ENCODE data around the gene AIG1.
"Not testable (repeated sequence)": the region's sequence is repeated elsewhere in the genome, so short reads cannot be mapped to it uniquely, and the experiment has no call there.

AIG1 gene

GRCh38 chr6:143241911-143242310, 181.2 kb downstream of the AIG1 start:
- H3K4me3 ChIP-seq (ENCODE audit: low read length), result no peak overlapping the region
- no peaks in the 10 kb centered on the region for H3K4me1 ChIP-seq (ENCODE audit: control insufficient read depth, insufficient read depth, low read length)
- H3K27ac ChIP-seq (ENCODE audit: low read depth, low read length), result no peak overlapping the region
- H3K27me3 ChIP-seq (ENCODE audit: control insufficient read depth, insufficient read depth, low read length), result no peaks in the 10 kb centered on the region
- no peak overlapping the region for H3K9ac ChIP-seq (ENCODE audit: low read length)
- no peaks in the 10 kb centered on the region for H3K36me3 ChIP-seq (ENCODE audit: control insufficient read depth, insufficient read depth, low read length)

GRCh38 chr6:143243786-143244185, 183.1 kb downstream of the AIG1 start:
- H3K27me3 ChIP-seq (ENCODE audit: control insufficient read depth, insufficient read depth, low read length), result no peaks in the 10 kb centered on the region
- H3K4me3 ChIP-seq (ENCODE audit: low read length), result no peak overlapping the region
- no peak overlapping the region for H3K9ac ChIP-seq (ENCODE audit: low read length)
- H3K36me3 ChIP-seq (ENCODE audit: control insufficient read depth, insufficient read depth, low read length), result no peaks in the 10 kb centered on the region
- H3K27ac ChIP-seq (ENCODE audit: low read depth, low read length), result no peak overlapping the region
- no peaks in the 10 kb centered on the region for H3K4me1 ChIP-seq (ENCODE audit: control insufficient read depth, insufficient read depth, low read length)

DNA sequence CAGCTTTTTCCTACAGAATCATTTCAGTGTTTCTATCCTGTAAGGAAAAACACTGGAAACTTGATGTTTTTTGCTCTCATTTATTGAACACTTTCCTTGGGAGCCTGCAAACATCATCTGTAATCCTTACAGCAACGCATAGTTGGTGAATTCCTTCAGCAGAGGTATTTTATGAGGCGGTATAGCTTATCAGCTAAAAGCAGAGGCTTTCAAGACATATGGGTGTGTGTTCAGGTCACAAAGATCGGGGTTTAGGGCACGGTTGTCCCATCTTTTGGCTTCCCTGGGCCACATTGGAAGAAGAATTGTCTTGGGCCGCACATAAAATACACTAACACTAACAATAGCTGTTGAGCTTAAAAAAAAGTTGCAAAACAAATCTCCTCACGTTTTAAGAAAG, 185.0 kb downstream of the AIG1 start:
- Histone ChIP-seq H3K4me3 (ENCODE audit: low read length) (no peak overlapping the region), H3K27ac (ENCODE audit: low read depth, low read length) (no peak overlapping the region), H3K4me1 (ENCODE audit: control insufficient read depth, insufficient read depth, low read length) (no peaks in the 10 kb centered on the region), H3K36me3 (ENCODE audit: control insufficient read depth, insufficient read depth, low read length) (no peaks in the 10 kb centered on the region), H3K27me3 (ENCODE audit: control insufficient read depth, insufficient read depth, low read length) (no peaks in the 10 kb centered on the region), H3K9ac (ENCODE audit: low read length) (no peak overlapping the region)

DNA sequence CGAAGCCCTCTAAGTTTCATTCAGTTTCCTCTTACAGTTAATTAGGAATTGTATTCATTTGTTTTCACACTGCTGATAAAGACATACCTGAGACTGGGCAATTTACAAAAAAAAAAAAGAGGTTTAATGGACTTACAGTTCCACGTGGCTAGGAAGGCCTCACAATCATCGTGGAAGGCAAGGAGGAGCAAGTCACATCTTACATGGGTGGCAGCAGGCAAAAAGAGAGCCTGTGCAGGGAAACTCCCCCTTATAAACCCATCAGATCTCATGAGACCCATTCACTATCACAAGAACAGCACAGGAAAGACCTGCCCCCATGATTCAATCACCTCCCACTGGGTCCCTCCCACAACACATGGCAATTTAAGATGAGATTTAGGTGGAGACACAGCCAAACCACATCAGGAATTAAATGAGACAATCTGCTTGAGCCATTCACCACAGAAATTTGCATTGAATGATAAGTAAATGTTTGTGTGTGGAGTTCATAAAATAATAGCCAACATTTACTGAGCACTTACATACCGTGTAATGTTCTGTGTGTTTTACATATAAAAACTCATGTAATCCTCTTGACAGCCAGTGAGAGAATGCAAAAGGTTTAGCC, 185.6 kb downstream of the AIG1 start:
- H3K4me1 ChIP-seq (ENCODE audit: control insufficient read depth, insufficient read depth, low read length); H3K27me3 ChIP-seq (ENCODE audit: control insufficient read depth, insufficient read depth, low read length); H3K9ac ChIP-seq (ENCODE audit: low read length); H3K27ac ChIP-seq (ENCODE audit: low read depth, low read length); H3K36me3 ChIP-seq (ENCODE audit: control insufficient read depth, insufficient read depth, low read length); H3K4me3 ChIP-seq (ENCODE audit: low read length): not testable (repeated sequence)

DNA sequence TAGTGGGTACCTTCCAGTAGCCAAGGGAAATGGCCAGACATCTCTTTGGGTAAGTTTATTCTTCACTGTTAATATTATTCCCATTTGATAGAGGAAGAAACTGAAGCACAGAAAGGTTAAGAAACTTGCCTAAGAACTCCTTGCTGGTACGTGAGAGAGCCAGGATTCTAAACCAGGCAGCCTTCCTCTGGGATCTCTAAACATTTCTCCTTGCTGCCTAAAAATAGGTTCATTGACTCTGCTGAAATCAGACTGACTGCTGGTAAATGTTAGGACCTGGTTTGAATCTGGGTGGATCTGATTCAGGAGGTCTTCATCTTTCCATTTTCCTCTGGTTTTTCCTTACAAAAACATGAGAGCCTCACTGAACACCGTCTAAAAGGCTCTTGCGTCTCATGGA, 186.9 kb downstream of the AIG1 start:
- Histone ChIP-seq H3K4me3 (ENCODE audit: low read length) (no peak overlapping the region), H3K9ac (ENCODE audit: low read length) (no peak overlapping the region), H3K27ac (ENCODE audit: low read depth, low read length) (no peak overlapping the region), H3K4me1 (ENCODE audit: control insufficient read depth, insufficient read depth, low read length) (no peaks in the 10 kb centered on the region), H3K27me3 (ENCODE audit: control insufficient read depth, insufficient read depth, low read length) (no peaks in the 10 kb centered on the region), H3K36me3 (ENCODE audit: control insufficient read depth, insufficient read depth, low read length) (no peaks in the 10 kb centered on the region)

- Histone ChIP-seq H3K27me3 (ENCODE audit: control insufficient read depth, insufficient read depth, low read length) (no peaks in the 10 kb centered on the region), H3K4me3 (ENCODE audit: low read length) (no peak overlapping the region), H3K36me3 (ENCODE audit: control insufficient read depth, insufficient read depth, low read length) (no peaks in the 10 kb centered on the region), H3K27ac (ENCODE audit: low read depth, low read length) (no peak overlapping the region), H3K4me1 (ENCODE audit: control insufficient read depth, insufficient read depth, low read length) (no peaks in the 10 kb centered on the region), H3K9ac (ENCODE audit: low read length) (no peak overlapping the region)
Observed at GRCh38 chr6:143248359-143248758, 187.7 kb downstream of the AIG1 start.

DNA sequence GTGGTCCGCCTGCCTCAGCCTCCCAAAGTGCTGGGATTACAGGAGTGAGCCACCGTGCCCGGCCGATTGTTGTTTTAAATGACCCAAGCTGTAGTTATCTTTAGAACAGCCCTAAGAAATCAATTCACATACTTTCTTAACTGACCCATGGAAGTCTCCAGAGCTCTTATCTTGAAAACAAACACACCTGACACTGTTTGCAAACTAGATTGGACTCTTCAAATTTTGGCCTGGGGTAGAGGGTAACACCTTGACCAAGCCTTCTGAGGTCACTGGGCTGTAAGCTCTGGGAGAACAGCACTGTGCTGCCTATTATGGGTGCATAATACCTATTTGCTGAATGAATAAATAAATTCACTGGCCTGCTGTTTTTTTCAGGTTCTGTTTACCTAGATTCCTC, 190.6 kb downstream of the AIG1 start:
- Histone ChIP-seq H3K4me1 (ENCODE audit: control insufficient read depth, insufficient read depth, low read length) (no peaks in the 10 kb centered on the region), H3K4me3 (ENCODE audit: low read length) (no peak overlapping the region), H3K36me3 (ENCODE audit: control insufficient read depth, insufficient read depth, low read length) (no peaks in the 10 kb centered on the region), H3K27ac (ENCODE audit: low read depth, low read length) (no peak overlapping the region), H3K9ac (ENCODE audit: low read length) (no peak overlapping the region), H3K27me3 (ENCODE audit: control insufficient read depth, insufficient read depth, low read length) (no peaks in the 10 kb centered on the region)

DNA sequence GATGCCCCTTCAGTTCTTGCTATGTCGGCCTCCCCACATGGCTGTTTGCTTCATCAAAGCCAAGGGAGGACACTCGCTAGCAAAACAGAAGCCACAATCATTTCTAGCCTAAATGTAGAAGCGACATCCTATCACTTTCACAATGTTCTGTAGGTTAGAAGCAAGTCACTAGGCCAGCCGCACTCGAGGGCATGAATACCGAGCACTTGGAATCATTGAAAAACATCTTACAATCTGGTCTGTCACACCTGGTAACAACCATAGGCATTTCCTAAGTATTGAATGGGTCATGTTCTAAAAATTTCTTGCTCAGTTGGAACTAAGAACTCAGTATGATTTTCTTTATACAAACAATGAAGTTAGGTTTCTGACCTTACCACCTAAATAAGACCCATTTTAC, 192.3 kb downstream of the AIG1 start:
- H3K4me1 ChIP-seq (ENCODE audit: control insufficient read depth, insufficient read depth, low read length), result no peaks in the 10 kb centered on the region
- peak overlapping the region; percentile 19 for H3K9ac ChIP-seq (ENCODE audit: low read length)
- no peak overlapping the region for H3K27ac ChIP-seq (ENCODE audit: low read depth, low read length)
- no peaks in the 10 kb centered on the region for H3K36me3 ChIP-seq (ENCODE audit: control insufficient read depth, insufficient read depth, low read length)
- H3K27me3 ChIP-seq (ENCODE audit: control insufficient read depth, insufficient read depth, low read length), result no peaks in the 10 kb centered on the region
- no peak overlapping the region for H3K4me3 ChIP-seq (ENCODE audit: low read length)

DNA sequence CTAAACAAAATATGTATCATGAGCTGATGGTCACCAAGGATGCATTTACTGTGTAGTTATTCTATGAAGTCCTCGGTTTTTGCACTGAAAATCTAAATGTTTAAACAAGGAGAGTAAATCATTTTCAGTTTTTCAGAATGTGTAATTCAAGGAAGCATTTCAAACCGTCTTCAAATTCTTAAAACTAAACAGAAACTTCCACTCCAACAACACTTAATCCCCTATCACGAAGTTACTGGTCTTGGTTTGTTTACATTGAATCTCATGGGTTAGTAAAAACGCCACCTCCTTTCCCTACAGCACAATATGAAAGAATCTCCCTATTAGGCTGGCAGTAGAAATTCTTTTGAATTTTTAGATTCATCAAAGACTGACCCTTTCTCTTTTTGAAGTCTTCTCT, 192.9 kb downstream of the AIG1 start:
- H3K27me3 ChIP-seq (ENCODE audit: control insufficient read depth, insufficient read depth, low read length), result no peaks in the 10 kb centered on the region
- no peak overlapping the region for H3K9ac ChIP-seq (ENCODE audit: low read length)
- H3K4me3 ChIP-seq (ENCODE audit: low read length), result no peak overlapping the region
- no peak overlapping the region for H3K27ac ChIP-seq (ENCODE audit: low read depth, low read length)
- no peaks in the 10 kb centered on the region for H3K4me1 ChIP-seq (ENCODE audit: control insufficient read depth, insufficient read depth, low read length)
- H3K36me3 ChIP-seq (ENCODE audit: control insufficient read depth, insufficient read depth, low read length), result no peaks in the 10 kb centered on the region

- Histone ChIP-seq H3K27me3 (ENCODE audit: control insufficient read depth, insufficient read depth, low read length) (no peaks in the 10 kb centered on the region), H3K36me3 (ENCODE audit: control insufficient read depth, insufficient read depth, low read length) (no peaks in the 10 kb centered on the region), H3K4me1 (ENCODE audit: control insufficient read depth, insufficient read depth, low read length) (no peaks in the 10 kb centered on the region), H3K9ac (ENCODE audit: low read length) (no peak overlapping the region), H3K4me3 (ENCODE audit: low read length) (no peak overlapping the region), H3K27ac (ENCODE audit: low read depth, low read length) (no peak overlapping the region)
Observed at GRCh38 chr6:143258945-143259344, 198.3 kb downstream of the AIG1 start.

DNA sequence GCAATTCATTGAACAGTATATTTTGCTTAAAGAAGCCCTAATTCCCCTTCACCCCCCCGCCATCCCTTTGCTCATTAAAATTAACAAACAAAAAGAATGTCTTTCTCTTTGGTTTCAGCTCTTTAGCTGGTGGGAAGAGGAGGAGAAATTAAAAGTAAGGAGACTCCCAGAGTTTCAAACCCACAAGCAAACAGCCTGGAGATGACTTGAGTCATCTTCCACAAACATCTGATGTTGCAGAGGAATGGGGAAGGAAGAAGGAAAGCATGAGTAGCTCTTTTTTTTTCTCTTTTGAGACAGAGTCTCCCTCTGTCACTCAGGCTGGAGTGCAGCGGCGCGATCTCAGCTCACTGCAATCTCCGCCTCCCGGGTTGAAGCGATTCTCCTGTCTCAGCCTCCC, 200.2 kb downstream of the AIG1 start:
- no peak overlapping the region for H3K9ac ChIP-seq (ENCODE audit: low read length)
- no peaks in the 10 kb centered on the region for H3K36me3 ChIP-seq (ENCODE audit: control insufficient read depth, insufficient read depth, low read length)
- no peak overlapping the region for H3K27ac ChIP-seq (ENCODE audit: low read depth, low read length)
- no peaks in the 10 kb centered on the region for H3K4me1 ChIP-seq (ENCODE audit: control insufficient read depth, insufficient read depth, low read length)
- no peak overlapping the region for H3K4me3 ChIP-seq (ENCODE audit: low read length)
- no peaks in the 10 kb centered on the region for H3K27me3 ChIP-seq (ENCODE audit: control insufficient read depth, insufficient read depth, low read length)

- H3K36me3 ChIP-seq (ENCODE audit: control insufficient read depth, insufficient read depth, low read length), result no peaks in the 10 kb centered on the region
- H3K4me1 ChIP-seq (ENCODE audit: control insufficient read depth, insufficient read depth, low read length), result no peaks in the 10 kb centered on the region
Observed at GRCh38 chr6:143261899-143262436, 201.3 kb downstream of the AIG1 start.

DNA sequence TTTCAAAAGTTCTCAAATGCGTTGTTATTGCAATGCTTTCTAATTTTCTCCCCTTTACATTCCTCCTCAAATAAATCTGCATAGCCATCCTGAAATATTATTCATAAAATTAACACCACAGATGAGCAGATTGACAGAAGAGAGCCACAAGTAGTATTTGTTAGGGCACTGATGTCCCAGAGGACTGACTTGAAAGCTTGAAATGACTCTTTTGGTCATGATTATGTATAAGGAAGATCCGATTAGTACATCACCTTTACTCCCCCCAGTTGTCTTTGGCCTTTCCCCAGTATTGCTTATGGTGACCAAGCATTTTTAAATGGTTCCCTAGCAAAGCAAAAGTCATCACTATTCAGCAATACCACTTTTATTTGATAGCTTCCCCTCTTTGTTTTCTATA, 202.2 kb downstream of the AIG1 start:
- no peaks in the 10 kb centered on the region for H3K4me1 ChIP-seq (ENCODE audit: control insufficient read depth, insufficient read depth, low read length)
- H3K27me3 ChIP-seq (ENCODE audit: control insufficient read depth, insufficient read depth, low read length), result no peaks in the 10 kb centered on the region

More at GRCh38 chr6:143261899-143262436, 201.3 kb downstream of the AIG1 start:
- H3K9ac ChIP-seq (ENCODE audit: low read length), result no peak overlapping the region
- H3K27ac ChIP-seq (ENCODE audit: low read depth, low read length), result no peak overlapping the region
- no peaks in the 10 kb centered on the region for H3K27me3 ChIP-seq (ENCODE audit: control insufficient read depth, insufficient read depth, low read length)
- H3K4me3 ChIP-seq (ENCODE audit: low read length), result no peak overlapping the region

More for the DNA sequence above, 202.2 kb downstream of the AIG1 start:
- Histone ChIP-seq H3K27ac (ENCODE audit: low read depth, low read length) (no peak overlapping the region), H3K4me3 (ENCODE audit: low read length) (no peak overlapping the region), H3K36me3 (ENCODE audit: control insufficient read depth, insufficient read depth, low read length) (no peaks in the 10 kb centered on the region), H3K9ac (ENCODE audit: low read length) (no peak overlapping the region)
